Neural progenitor cell (in vitro differentiated cells): ENCODE measurements around the gene TARDBP. TPM values are rescaled to one million over a fixed set of nuclear protein-coding genes. Genes with fewer than 3 reads are reported as not detected.

Source experiments
- DNase-seq: peaks from one replicate; pipeline ENCODE4 v3.0.0-alpha.2; 2016; ENCODE audit warnings: low spot score
- H2AFZ ChIP-seq: fragments of 200-600 bp; sonication (generic); replicated peaks from 2 replicates; pipeline ENCODE4 v1.6.1; 2016; ENCODE audit warnings: antibody characterized with exemption
- H3F3A ChIP-seq: fragments of 200-600 bp; sonication (generic); 2 replicates; pipeline ENCODE4 v1.6.1; 2016; ENCODE audit warnings: antibody characterized with exemption, low read depth
- H3K27ac ChIP-seq: fragments of 200-600 bp; sonication (generic); 2 replicates; pipeline ENCODE4 v1.5.1; 2016; ENCODE audit warnings: mild to moderate bottlenecking
- H3K27me3 ChIP-seq: fragments of 200-600 bp; sonication (generic); 2 replicates; pipeline ENCODE4 v1.6.1; 2016; ENCODE audit warnings: mild to moderate bottlenecking, moderate library complexity
- H3K36me3 ChIP-seq: fragments of 200-600 bp; sonication (generic); 2 replicates; pipeline ENCODE4 v1.5.1; 2016
- H3K4me1 ChIP-seq: fragments of 200-600 bp; sonication (generic); 2 replicates; pipeline ENCODE4 v1.6.1; 2016; ENCODE audit warnings: mixed run types
- H3K4me2 ChIP-seq: fragments of 200-600 bp; sonication (generic); 2 replicates; pipeline ENCODE4 v1.6.1; 2016
- H3K4me3 ChIP-seq: fragments of 200-600 bp; sonication (generic); 2 replicates; pipeline ENCODE4 v1.5.1; 2016
- H3K79me2 ChIP-seq: fragments of 200-600 bp; sonication (generic); 2 replicates; pipeline ENCODE4 v1.6.1; 2016; ENCODE audit warnings: low read depth
- H3K9ac ChIP-seq: fragments of 200-600 bp; sonication (generic); 2 replicates; pipeline ENCODE4 v1.6.1; 2016
- H3K9me3 ChIP-seq: fragments of 200-600 bp; sonication (generic); 2 replicates; pipeline ENCODE4 v1.5.1; 2016; ENCODE audit warnings: low read depth
- H4K20me1 ChIP-seq: fragments of 200-600 bp; sonication (generic); 2 replicates; pipeline ENCODE4 v1.6.1; 2016; ENCODE audit warnings: low read depth
- H3K27ac Mint-ChIP-seq: 3 replicates; pipeline ENCODE4 v1.8.0; 2021; ENCODE audit warnings: mixed read lengths
- H3K27me3 Mint-ChIP-seq: 2 replicates; pipeline ENCODE4 v1.8.0; 2022; ENCODE audit warnings: low read depth, mild to moderate bottlenecking, inconsistent platforms, moderate library complexity, mixed read lengths; ENCODE audit not compliant: insufficient read depth
- H3K36me3 Mint-ChIP-seq: 3 replicates; pipeline ENCODE4 v1.8.0; 2021; ENCODE audit warnings: mixed read lengths
- H3K4me1 Mint-ChIP-seq: 3 replicates; pipeline ENCODE4 v1.8.0; 2021; ENCODE audit warnings: mixed read lengths
- H3K4me3 Mint-ChIP-seq: 3 replicates; pipeline ENCODE4 v1.8.0; 2021; ENCODE audit warnings: mild to moderate bottlenecking, moderate library complexity, mixed read lengths
- H3K9me3 Mint-ChIP-seq: 3 replicates; pipeline ENCODE4 v1.8.0; 2020; ENCODE audit warnings: mixed read lengths
- CTCF ChIP-seq: fragments of 200-600 bp; sonication (generic); IDR thresholded peaks from 2 replicates; pipeline ENCODE4 v1.5.1; 2017; ENCODE audit warnings: antibody characterized with exemption, mild to moderate bottlenecking
- EZH2 ChIP-seq: fragments of 200-600 bp; sonication (generic); IDR thresholded peaks from 2 replicates; pipeline ENCODE4 v1.6.1; 2017; ENCODE audit warnings: antibody characterized with exemption, mild to moderate bottlenecking, moderate library complexity
- EZH2phosphoT487 ChIP-seq: fragments of 200-600 bp; sonication (generic); IDR thresholded peaks from 2 replicates; pipeline ENCODE4 v1.6.1; 2017; ENCODE audit warnings: antibody characterized with exemption
- total RNA-seq: library from RNA; depleted of rRNA; stranded (reverse); fragments of >200 nt; gene quantifications from 2 replicates; pipeline ENCODE4 v1.2.3, GENCODE V29; 2015; ENCODE audit warnings: low replicate concordance

The TARDBP gene
- total RNA-seq, 1 donor from 2014 or later: 202 TPM

GRCh38 chr1:11056504-11056903 lies 44.0 kb downstream of the TARDBP start:
- H3K4me1 Mint-ChIP-seq: peaks cover 27% of the 10 kb centered on the region
- DNase-seq: no peak
- Histone ChIP-seq H3K4me2 (no peak overlapping the region), H3K36me3 (no peaks in the 10 kb centered on the region), H3K9me3 (no peaks in the 10 kb centered on the region), H3K27me3 (no peaks in the 10 kb centered on the region), H4K20me1 (peaks cover 45% of the 10 kb centered on the region), H3K4me3 (no peak overlapping the region), H3K9ac (no peak overlapping the region), H3K27ac (no peak overlapping the region), H2AFZ (no peak overlapping the region), H3F3A (peaks cover 27% of the 10 kb centered on the region), H3K79me2 (peaks cover 34% of the 10 kb centered on the region), H3K4me1 (peaks cover 30% of the 10 kb centered on the region)
- peaks cover 3% of the 10 kb centered on the region for H3K27me3 Mint-ChIP-seq
- H3K36me3 Mint-ChIP-seq: peaks cover 3% of the 10 kb centered on the region
- TF ChIP-seq EZH2phosphoT487 (no peak), EZH2 (no peak)
- H3K4me3 Mint-ChIP-seq: no peak overlapping the region
- no peak overlapping the region for H3K27ac Mint-ChIP-seq
- H3K9me3 Mint-ChIP-seq: no peaks in the 10 kb centered on the region

- no peak overlapping the region for H3K9ac ChIP-seq
- peaks cover 37% of the 10 kb centered on the region for H3K79me2 ChIP-seq
- H3K9me3 ChIP-seq: no peaks in the 10 kb centered on the region
- H3K4me1 ChIP-seq: peaks cover 23% of the 10 kb centered on the region
- no peak overlapping the region for H3K27ac ChIP-seq
- no peak overlapping the region for H3K4me3 ChIP-seq
- DNase-seq: no peak
- no peaks in the 10 kb centered on the region for H3K9me3 Mint-ChIP-seq
- peak overlapping the region; percentile 76 for H3K4me3 Mint-ChIP-seq
- H3K27ac Mint-ChIP-seq: no peak overlapping the region
- H3K27me3 ChIP-seq: no peaks in the 10 kb centered on the region
- H4K20me1 ChIP-seq: peaks cover 41% of the 10 kb centered on the region
- peaks cover 3% of the 10 kb centered on the region for H3K36me3 Mint-ChIP-seq
- no peak for TF ChIP-seq CTCF
- no peak for TF ChIP-seq EZH2phosphoT487
- no peak for TF ChIP-seq EZH2
- H3K27me3 Mint-ChIP-seq: peaks cover 3% of the 10 kb centered on the region
- no peak overlapping the region for H2AFZ ChIP-seq
- peaks cover 25% of the 10 kb centered on the region for H3K4me1 Mint-ChIP-seq
- peaks cover 28% of the 10 kb centered on the region for H3F3A ChIP-seq
- no peak overlapping the region for H3K4me2 ChIP-seq
- H3K36me3 ChIP-seq: no peaks in the 10 kb centered on the region
These were observed 45.0 kb downstream of the TARDBP start for GRCh38 chr1:11057477-11057876.

GRCh38 chr1:11058026-11058425 lies 45.6 kb downstream of the TARDBP start:
- no peak overlapping the region for H3K27ac ChIP-seq
- Mint-ChIP-seq H3K4me1 (peaks cover 23% of the 10 kb centered on the region), H3K4me3 (peak overlapping the region; percentile 96), H3K36me3 (peaks cover 6% of the 10 kb centered on the region), H3K27me3 (peaks cover 3% of the 10 kb centered on the region), H3K9me3 (no peaks in the 10 kb centered on the region), H3K27ac (no peak overlapping the region)
- peaks cover 24% of the 10 kb centered on the region for H3F3A ChIP-seq
- peaks cover 36% of the 10 kb centered on the region for H4K20me1 ChIP-seq
- peaks cover 37% of the 10 kb centered on the region for H3K79me2 ChIP-seq
- H3K4me2 ChIP-seq: no peak overlapping the region
- no peak for DNase-seq
- H3K9ac ChIP-seq: no peak overlapping the region
- peaks cover 18% of the 10 kb centered on the region for H3K4me1 ChIP-seq
- no peaks in the 10 kb centered on the region for H3K27me3 ChIP-seq
- no peaks in the 10 kb centered on the region for H3K9me3 ChIP-seq
- no peak overlapping the region for H3K4me3 ChIP-seq
- TF ChIP-seq EZH2phosphoT487 (no peak), CTCF (no peak), EZH2 (no peak)
- no peaks in the 10 kb centered on the region for H3K36me3 ChIP-seq
- H2AFZ ChIP-seq: no peak overlapping the region

GRCh38 chr1:11058595-11059154 lies 46.2 kb downstream of the TARDBP start:
- H3K27ac Mint-ChIP-seq: no peak overlapping the region
- H3K27ac ChIP-seq: no peak overlapping the region

More at GRCh38 chr1:11058595-11059154, 46.2 kb downstream of the TARDBP start:
- TF ChIP-seq CTCF (no peak), EZH2 (no peak)
- H3K36me3 ChIP-seq: no peaks in the 10 kb centered on the region
- H3K4me1 ChIP-seq: peaks cover 14% of the 10 kb centered on the region
- peak overlapping the region; percentile 99 for H3K4me3 ChIP-seq
- H3K9ac ChIP-seq: peak overlapping the region; percentile 81
- peaks cover 37% of the 10 kb centered on the region for H3K79me2 ChIP-seq
- H3K9me3 Mint-ChIP-seq: no peaks in the 10 kb centered on the region
- H3K4me2 ChIP-seq: peak overlapping the region; percentile 99
- H3K36me3 Mint-ChIP-seq: peaks cover 6% of the 10 kb centered on the region
- H3K27me3 Mint-ChIP-seq: peaks cover 3% of the 10 kb centered on the region
- peaks cover 22% of the 10 kb centered on the region for H3K4me1 Mint-ChIP-seq
- DNase-seq: no peak
- peak overlapping the region; percentile 96 for H3K4me3 Mint-ChIP-seq
- H3K9me3 ChIP-seq: no peaks in the 10 kb centered on the region
- no peak overlapping the region for H2AFZ ChIP-seq
- no peaks in the 10 kb centered on the region for H3K27me3 ChIP-seq
- H4K20me1 ChIP-seq: peaks cover 29% of the 10 kb centered on the region
- peaks cover 24% of the 10 kb centered on the region for H3F3A ChIP-seq
